HEK293 (cell line): ENCODE data around the gene ZNF587B.
"Not testable (repeated sequence)": the region's sequence is repeated elsewhere in the genome, so short reads cannot be mapped to it uniquely, and the experiment has no call there.

Experiments used
- CTCF ChIA-PET: fragments of 350-600 bp; formaldehyde crosslinking; extraction: SDS; loops from one replicate; lab custom pipeline; 2021; ENCODE audit warnings: antibody characterized with exemption; lab: Yijun Ruan, JAX
- POLR2A ChIA-PET: fragments of 300-600 bp; formaldehyde crosslinking; extraction: SDS; loops from one replicate; lab custom pipeline; 2020; ENCODE audit warnings: antibody characterized with exemption, inconsistent platforms; lab: Yijun Ruan, JAX
- H3K27ac ChIP-seq: fragments of 200-500 bp; sonication (Bioruptor generic); 2 replicates; pipeline ENCODE4 v1.5.1; 2014; ENCODE audit warnings: low read depth, low read length, control low read depth, inconsistent platforms; ENCODE audit errors: extremely low read depth
- H3K36me3 ChIP-seq, 2 experiments: fragments of 200-500 bp in 1 of 2; sonication (Bioruptor generic) in 1 of 2; 1 replicate in 1 of 2; 2 replicates in 1 of 2; pipeline ENCODE4 v1.5.1; 2014 to 2017; ENCODE audit warnings: inconsistent platforms in 2 of 2, low read length in 2 of 2; ENCODE audit not compliant: control insufficient read depth in 2 of 2, insufficient read depth in 1 of 2
- H3K4me1 ChIP-seq: fragments of 200-500 bp; sonication (Bioruptor generic); 2 replicates; pipeline ENCODE4 v1.5.1; 2014; ENCODE audit warnings: mild to moderate bottlenecking, low read length, inconsistent platforms; ENCODE audit not compliant: control insufficient read depth, insufficient read depth
- H3K4me3 ChIP-seq: 2 replicates; pipeline ENCODE4 v1.5.1; 2011; ENCODE audit warnings: low read depth, mild to moderate bottlenecking, control low read depth, low read length, moderate library complexity
- H3K9me3 ChIP-seq: fragments of 200-500 bp; sonication (Bioruptor generic); 2 replicates; pipeline ENCODE4 v1.5.1; 2014; ENCODE audit warnings: low read depth, low read length, inconsistent platforms; ENCODE audit not compliant: control insufficient read depth, insufficient read depth
- IKZF3 ChIP-seq: fragments of 450-650 bp; IDR thresholded peaks from 2 replicates; pipeline ENCODE4 v1.5.0; 2018; ENCODE audit warnings: missing biosample characterization, mild to moderate bottlenecking, missing genetic modification characterization, moderate library complexity
- KLF9 ChIP-seq: fragments of 450-650 bp; formaldehyde crosslinking; IDR thresholded peaks from 2 replicates; pipeline ENCODE4 v1.5.1; 2016; ENCODE audit warnings: missing biosample characterization, missing genetic modification characterization, low read depth
- SCRT1 ChIP-seq: fragments of 450-650 bp; formaldehyde crosslinking; IDR thresholded peaks from 2 replicates; pipeline ENCODE4 v1.5.1; 2016; ENCODE audit warnings: missing biosample characterization, missing genetic modification characterization, borderline replicate concordance
- SCRT2 ChIP-seq: fragments of 450-650 bp; formaldehyde crosslinking; IDR thresholded peaks from 2 replicates; pipeline ENCODE4 v1.5.1; 2016; ENCODE audit warnings: missing biosample characterization, missing genetic modification characterization
- ZFP3 ChIP-seq: fragments of 450-650 bp; formaldehyde crosslinking; IDR thresholded peaks from 2 replicates; pipeline ENCODE4 v1.5.1; 2016; ENCODE audit warnings: low read depth, missing biosample characterization, missing genetic modification characterization
- ZNF214 ChIP-seq: fragments of 450-650 bp; formaldehyde crosslinking; IDR thresholded peaks from 2 replicates; pipeline ENCODE4 v1.5.1; 2017; ENCODE audit warnings: missing biosample characterization, mild to moderate bottlenecking, missing genetic modification characterization, borderline replicate concordance
- ZNF221 ChIP-seq: fragments of 450-650 bp; formaldehyde crosslinking; IDR thresholded peaks from 2 replicates; pipeline ENCODE4 v1.5.1; 2017; ENCODE audit warnings: missing biosample characterization, missing genetic modification characterization, borderline replicate concordance
- ZNF266 ChIP-seq: fragments of 450-650 bp; formaldehyde crosslinking; IDR thresholded peaks from 2 replicates; pipeline ENCODE4 v1.5.1; 2016; ENCODE audit warnings: missing biosample characterization, missing genetic modification characterization, low read depth
- ZNF433 ChIP-seq: fragments of 450-650 bp; formaldehyde crosslinking; IDR thresholded peaks from 2 replicates; pipeline ENCODE4 v1.5.1; 2016; ENCODE audit warnings: missing biosample characterization, missing genetic modification characterization, low read depth
- ZNF585B ChIP-seq: fragments of 450-650 bp; formaldehyde crosslinking; IDR thresholded peaks from 2 replicates; pipeline ENCODE4 v1.5.1; 2016; ENCODE audit warnings: missing biosample characterization, missing genetic modification characterization
- ZNF610 ChIP-seq: fragments of 450-650 bp; formaldehyde crosslinking; IDR thresholded peaks from 2 replicates; pipeline ENCODE4 v1.5.1; 2016; ENCODE audit warnings: missing biosample characterization, missing genetic modification characterization, borderline replicate concordance
- ZSCAN30 ChIP-seq: fragments of 450-650 bp; IDR thresholded peaks from 2 replicates; pipeline ENCODE4 v1.5.1; 2018; ENCODE audit warnings: missing biosample characterization, mild to moderate bottlenecking, missing genetic modification characterization, moderate library complexity

Gene ZNF587B

GRCh38 chr19:57819475-57820148 is 10.5 kb upstream of the ZNF587B start (continued):
- TF ChIP-seq ZNF585B (tag by site-specific recombination) (no peak), ZNF610 (tag by site-specific recombination) (no peak), IKZF3 (tag by site-specific recombination) (no peak)

- CTCF ChIA-PET, result interaction anchor here (0.6 kb wide), 1 partner anchor 25 kb away, joined by 4 read pairs; no protein-coding TSS in a partner anchor
- Histone ChIP-seq H3K27ac (no peak overlapping the region; the same call in 1 of the 2 replicates), H3K4me3 (peak overlapping the region; percentile 97)
Observed at GRCh38 chr19:57820599-57820998, 9.5 kb upstream of the ZNF587B start.

GRCh38 chr19:57821095-57821494 is 9.0 kb upstream of the ZNF587B start:
- H3K4me1 ChIP-seq, H3K9me3 ChIP-seq, H3K4me3 ChIP-seq, H3K27ac ChIP-seq, POLR2A ChIA-PET: not testable (repeated sequence)
- peaks cover 17 to 31% of the 10 kb centered on the region in 2 experiments; a peak in 2 of 3 replicates for H3K36me3 ChIP-seq
- CTCF ChIA-PET, result interaction anchor here (0.6 kb wide), 1 partner anchor 25 kb away, joined by 4 read pairs; no protein-coding TSS in a partner anchor

More at GRCh38 chr19:57820599-57820998, 9.5 kb upstream of the ZNF587B start:
- Histone ChIP-seq H3K9me3 (no peaks in the 10 kb centered on the region), H3K4me1 (peaks cover 2% of the 10 kb centered on the region; the same call in 1 of the 2 replicates), H3K36me3 (peaks cover 17 to 30% of the 10 kb centered on the region in 2 experiments; a peak in 2 of 3 replicates)
- no peak for TF ChIP-seq ZSCAN30 (tag by site-specific recombination)
- no peak for TF ChIP-seq KLF9 (tag by site-specific recombination)
- no peak for TF ChIP-seq ZFP3 (tag by site-specific recombination)
- TF ChIP-seq SCRT1, result 0 out of 2 replicates have a peak, but pooled peaks have one; percentile 15
- no peak for TF ChIP-seq ZNF214
- no peak for TF ChIP-seq ZNF433
- no peak for TF ChIP-seq ZNF266 (tag by site-specific recombination)
- peak; percentile 83 for TF ChIP-seq SCRT2
- no peak for TF ChIP-seq ZNF221 (tag by site-specific recombination)
- POLR2A ChIA-PET, result interaction anchor here (1.7 kb wide), 1 partner anchor 20 kb away, joined by 6 read pairs; no protein-coding TSS in a partner anchor

- POLR2A ChIA-PET, result not testable (repeated sequence)
- peaks cover 17 to 36% of the 10 kb centered on the region in 2 experiments; a peak in 2 of 3 replicates for H3K36me3 ChIP-seq
Observed at GRCh38 chr19:57821501-57821900, 8.6 kb upstream of the ZNF587B start.

GRCh38 chr19:57823155-57823554 is 6.9 kb upstream of the ZNF587B start:
- H3K4me3 ChIP-seq, H3K9me3 ChIP-seq, H3K27ac ChIP-seq, CTCF ChIA-PET, H3K4me1 ChIP-seq, POLR2A ChIA-PET: not testable (repeated sequence)
- H3K36me3 ChIP-seq, result peaks cover 21 to 36% of the 10 kb centered on the region in 2 experiments; a peak in 2 of 3 replicates

More at GRCh38 chr19:57821501-57821900, 8.6 kb upstream of the ZNF587B start:
- H3K4me1 ChIP-seq, CTCF ChIA-PET, H3K27ac ChIP-seq, H3K4me3 ChIP-seq, H3K9me3 ChIP-seq: not testable (repeated sequence)

- POLR2A ChIA-PET, H3K27ac ChIP-seq, H3K9me3 ChIP-seq, H3K4me1 ChIP-seq, CTCF ChIA-PET, H3K4me3 ChIP-seq: not testable (repeated sequence)
- peaks cover 25 to 36% of the 10 kb centered on the region in 2 experiments; a peak in 2 of 3 replicates for H3K36me3 ChIP-seq
Observed at GRCh38 chr19:57823608-57824007, 6.5 kb upstream of the ZNF587B start.
